Uterus (tissue), 2 donors: ENCODE results near the gene DNAJB8.
A peak's percentile ranks its signal among the peaks of the same experiment; 100 is the strongest.

Experiments
- CTCF ChIP-seq, 4 experiments: fragments of 200-600 bp in 2 of 4; fragments of 450-650 bp in 2 of 4; sonication (generic) in 2 of 4; IDR thresholded peaks; one replicate each; pipeline ENCODE4 v1.5.1; 2016 to 2019; ENCODE audit warnings: antibody characterized with exemption in 4 of 4, mild to moderate bottlenecking in 2 of 4, moderate library complexity in 1 of 4
- POLR2A ChIP-seq, 2 donors: fragments of 450-650 bp; IDR thresholded peaks; one replicate each; pipeline ENCODE4 v1.6.1; 2016; ENCODE audit warnings: antibody characterized with exemption in 2 of 2, mild to moderate bottlenecking in 1 of 2, moderate library complexity in 1 of 2

GRCh38 chr3:128487813-128488635, 21.3 kb upstream of the DNAJB8 start:
- peak in 1 of 4 experiments; percentile 29 for TF ChIP-seq CTCF (IDR thresholded peaks at IDR 0.05)
- peak; percentile 99 to 100 for TF ChIP-seq POLR2A (IDR thresholded peaks at IDR 0.05)
